Cardiac muscle cell (in vitro differentiated cells and primary cell): Measurements from ENCODE around the gene SLC9A7. TPM values are rescaled to one million over a fixed set of nuclear protein-coding genes. Genes with fewer than 3 reads are reported as not detected.

Source experiments
- DNase-seq, 2 donors: peaks; one replicate each; pipeline versions ENCODE4 v3.0.0 to v3.0.0-alpha.2; 2010 to 2017; ENCODE audit warnings: low read depth in 1 of 2, low spot score in 1 of 2
- H3K27ac ChIP-seq: fragments of 200-600 bp; sonication (generic); 2 replicates; pipeline ENCODE4 v1.5.1; 2016
- H3K27me3 ChIP-seq: fragments of 200-600 bp; sonication (generic); 2 replicates; pipeline ENCODE4 v1.6.0; 2016; ENCODE audit warnings: control low read depth
- H3K36me3 ChIP-seq: fragments of 200-600 bp; sonication (generic); 2 replicates; pipeline ENCODE4 v1.5.1; 2016; ENCODE audit warnings: control low read depth
- H3K4me1 ChIP-seq: fragments of 200-600 bp; sonication (generic); 2 replicates; pipeline ENCODE4 v1.8.1; 2017; ENCODE audit warnings: low read depth, mild to moderate bottlenecking, mixed run types
- H3K4me3 ChIP-seq: fragments of 200-600 bp; sonication (generic); 2 replicates; pipeline ENCODE4 v1.5.1; 2016; ENCODE audit warnings: mild to moderate bottlenecking
- H3K9me3 ChIP-seq: fragments of 200-600 bp; sonication (generic); 2 replicates; pipeline ENCODE4 v1.5.1; 2017; ENCODE audit warnings: low read depth, mild to moderate bottlenecking, control low read depth
- CTCF ChIP-seq: IDR thresholded peaks from 2 replicates; pipeline ENCODE4 v1.5.1; 2012; ENCODE audit warnings: low read depth, mild to moderate bottlenecking, low read length
- polyA plus RNA-seq: library from polyadenylated mRNA; unstranded; fragments of >200 nt; fragmentation: Nextera tagmentation; extraction: Ambion mirVana; gene quantifications from 2 replicates; pipeline ENCODE4 v1.2.1, GENCODE V29; 2016
- total RNA-seq: library from RNA; depleted of rRNA; stranded (reverse); fragments of >200 nt; gene quantifications from 2 replicates; pipeline ENCODE4 v1.2.3, GENCODE V29; 2016

The SLC9A7 gene
- total and polyA plus RNA-seq, 2 experiments from 2014 or later = 2.2 to 19.6 TPM

- H3K4me3 ChIP-seq = no peak overlapping the region
- H3K27me3 ChIP-seq = no peaks in the 10 kb centered on the region
- no peaks in the 10 kb centered on the region for H3K36me3 ChIP-seq
- TF ChIP-seq CTCF = no peak
- no peaks in the 10 kb centered on the region for H3K4me1 ChIP-seq
- H3K27ac ChIP-seq = no peak overlapping the region
- DNase-seq = no peak
- H3K9me3 ChIP-seq = no peaks in the 10 kb centered on the region
Observed at GRCh38 chrX:46617906-46618305, 141.0 kb downstream of the SLC9A7 start.

- Histone ChIP-seq H3K36me3 (no peaks in the 10 kb centered on the region), H3K4me3 (no peak overlapping the region), H3K4me1 (no peaks in the 10 kb centered on the region), H3K27me3 (no peaks in the 10 kb centered on the region), H3K9me3 (no peaks in the 10 kb centered on the region), H3K27ac (no peak overlapping the region)
- TF ChIP-seq CTCF = no peak
- DNase-seq = no peak
Observed at GRCh38 chrX:46611658-46612362, 147.1 kb downstream of the SLC9A7 start.

- Histone ChIP-seq H3K27ac (no peak overlapping the region), H3K4me1 (no peaks in the 10 kb centered on the region), H3K4me3 (no peak overlapping the region), H3K36me3 (no peaks in the 10 kb centered on the region), H3K27me3 (no peaks in the 10 kb centered on the region), H3K9me3 (no peaks in the 10 kb centered on the region)
- no peak for DNase-seq
- TF ChIP-seq CTCF = no peak
Observed at GRCh38 chrX:46610070-46610658, 148.8 kb downstream of the SLC9A7 start.

GRCh38 chrX:46607916-46608315, 151.0 kb downstream of the SLC9A7 start:
- Histone ChIP-seq H3K9me3 (no peaks in the 10 kb centered on the region), H3K27ac (no peak overlapping the region), H3K27me3 (no peaks in the 10 kb centered on the region), H3K4me1 (no peaks in the 10 kb centered on the region), H3K4me3 (no peak overlapping the region), H3K36me3 (no peaks in the 10 kb centered on the region)
- TF ChIP-seq CTCF = no peak
- no peak for DNase-seq

GRCh38 chrX:46602468-46603102, 156.3 kb downstream of the SLC9A7 start:
- no peaks in the 10 kb centered on the region for H3K27me3 ChIP-seq
- no peaks in the 10 kb centered on the region for H3K36me3 ChIP-seq
- H3K4me3 ChIP-seq = no peak overlapping the region
- TF ChIP-seq CTCF = no peak
- H3K4me1 ChIP-seq = no peaks in the 10 kb centered on the region
- H3K27ac ChIP-seq = no peak overlapping the region
- no peak for DNase-seq
- no peaks in the 10 kb centered on the region for H3K9me3 ChIP-seq
